ENCODE data around the gene ZBTB18.
"Not testable (repeated sequence)": the region's sequence is repeated elsewhere in the genome, so short reads cannot be mapped to it uniquely, and the experiment has no call there.

Gene ZBTB18

GRCh38 chr1:244041466-244042120 is 9.5 kb upstream of the ZBTB18 start:
- DNase-seq (ENCODE audit: insufficient read length, low spot score) (no peak), FAIRE-seq (no peak)

DNA sequence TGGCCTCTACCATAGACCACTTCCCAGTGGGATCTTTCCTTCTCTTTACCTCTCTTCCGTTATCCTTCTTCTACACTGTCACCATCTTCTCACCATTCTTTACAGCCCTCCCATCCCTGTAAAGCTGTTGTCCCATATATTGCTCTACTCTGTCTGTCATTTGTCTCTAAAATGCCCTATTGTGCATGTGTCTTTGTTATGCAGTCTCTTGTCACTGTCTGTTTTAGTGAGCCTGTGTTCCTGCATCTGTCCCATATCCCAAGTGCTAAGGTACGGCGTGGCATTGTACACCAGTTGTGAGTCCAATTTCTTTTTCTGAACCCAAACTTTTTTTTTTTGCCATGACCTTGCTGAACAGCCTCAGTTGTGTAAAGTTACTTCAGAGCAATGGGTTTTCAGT is 8.8 kb upstream of the ZBTB18 start:
- DNase-seq (ENCODE audit: insufficient read length, low spot score) (no peak), FAIRE-seq (peak; percentile 4)

DNA sequence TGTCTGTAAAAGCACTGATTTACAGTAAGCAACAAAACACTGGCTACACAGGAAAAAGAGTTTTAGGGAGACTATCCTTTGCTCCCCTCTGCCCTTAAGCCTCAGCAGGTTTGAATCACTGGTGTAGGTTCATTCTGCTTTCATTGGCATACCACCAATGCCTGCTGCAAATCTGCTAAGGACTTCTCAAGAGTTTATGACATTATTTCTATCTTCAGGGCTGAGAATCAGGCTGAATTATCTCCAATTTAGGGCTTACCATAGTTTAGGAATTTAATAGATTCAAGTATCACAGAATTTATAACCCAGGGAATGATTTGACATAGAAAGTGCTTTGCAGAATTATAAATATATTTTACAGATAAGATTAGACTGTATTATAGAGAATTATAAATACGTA is 6.7 kb upstream of the ZBTB18 start:
- FAIRE-seq (no peak), DNase-seq (ENCODE audit: insufficient read length, low spot score) (no peak)

- not testable (repeated sequence) for DNase-seq (ENCODE audit: insufficient read length, low spot score); FAIRE-seq
These were observed 4.8 kb upstream of the ZBTB18 start for GRCh38 chr1:244046254-244046653.

- FAIRE-seq (peak; percentile 72), DNase-seq (ENCODE audit: insufficient read length, low spot score) (no peak)
These were observed 4.0 kb upstream of the ZBTB18 start for GRCh38 chr1:244046907-244047611.

DNA sequence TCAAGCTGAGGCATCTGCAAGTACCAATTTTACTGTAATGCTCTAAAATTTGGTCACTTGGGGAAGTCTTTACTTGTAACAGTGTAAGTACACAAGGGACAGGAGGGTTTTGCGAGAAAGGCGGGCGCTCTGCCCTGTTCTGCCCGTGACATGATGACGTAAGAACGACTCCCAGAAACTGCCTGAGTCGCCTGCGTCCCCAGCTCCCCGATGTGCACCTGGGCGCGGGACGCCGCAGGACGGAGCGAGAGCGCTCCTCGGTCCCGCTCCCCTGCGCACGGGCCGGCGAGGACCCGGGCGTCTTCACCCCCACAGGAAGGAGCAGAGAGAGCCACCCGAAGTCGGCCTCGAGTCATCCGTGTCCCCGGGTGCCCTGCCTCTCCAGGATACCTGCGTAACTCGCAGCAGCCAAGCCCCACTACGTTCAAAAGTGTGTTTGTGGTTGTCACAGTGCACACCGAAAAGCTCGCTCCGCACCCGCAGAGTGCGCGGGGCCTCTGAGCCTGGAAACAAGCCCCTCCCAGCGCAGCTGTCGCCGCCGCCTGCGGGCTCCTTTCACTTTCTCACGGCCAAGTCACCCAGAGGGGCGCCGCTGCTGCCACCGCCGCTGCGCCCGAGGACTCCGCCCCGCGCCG is 3.3 kb upstream of the ZBTB18 start:
- FAIRE-seq = peak; percentile 16

GRCh38 chr1:244048256-244049161 is 2.6 kb upstream of the ZBTB18 start:
- DNase-seq (ENCODE audit: insufficient read length, low spot score) = peak; percentile 96
- FAIRE-seq = peak; percentile 97

More for the DNA sequence above, 3.3 kb upstream of the ZBTB18 start:
- peak; percentile 27 for DNase-seq (ENCODE audit: insufficient read length, low spot score)

GRCh38 chr1:244049162-244050013 is 1.7 kb upstream of the ZBTB18 start:
- DNase-seq (ENCODE audit: insufficient read length, low spot score) (peak; percentile 63), FAIRE-seq (peak; percentile 42)

- FAIRE-seq (no peak), DNase-seq (ENCODE audit: insufficient read length, low spot score) (no peak)
These were observed 859 bp upstream of the ZBTB18 start for GRCh38 chr1:244050014-244050834.

GRCh38 chr1:244052016-244052727 is 1.1 kb downstream of the ZBTB18 start:
- no peak for FAIRE-seq
- no peak for DNase-seq (ENCODE audit: insufficient read length, low spot score)

GRCh38 chr1:244052728-244053312 is 1.7 kb downstream of the ZBTB18 start:
- no peak for DNase-seq (ENCODE audit: insufficient read length, low spot score)
- no peak for FAIRE-seq

GRCh38 chr1:244053831-244054230 is 2.7 kb downstream of the ZBTB18 start:
- FAIRE-seq (no peak), DNase-seq (ENCODE audit: insufficient read length, low spot score) (no peak)

DNA sequence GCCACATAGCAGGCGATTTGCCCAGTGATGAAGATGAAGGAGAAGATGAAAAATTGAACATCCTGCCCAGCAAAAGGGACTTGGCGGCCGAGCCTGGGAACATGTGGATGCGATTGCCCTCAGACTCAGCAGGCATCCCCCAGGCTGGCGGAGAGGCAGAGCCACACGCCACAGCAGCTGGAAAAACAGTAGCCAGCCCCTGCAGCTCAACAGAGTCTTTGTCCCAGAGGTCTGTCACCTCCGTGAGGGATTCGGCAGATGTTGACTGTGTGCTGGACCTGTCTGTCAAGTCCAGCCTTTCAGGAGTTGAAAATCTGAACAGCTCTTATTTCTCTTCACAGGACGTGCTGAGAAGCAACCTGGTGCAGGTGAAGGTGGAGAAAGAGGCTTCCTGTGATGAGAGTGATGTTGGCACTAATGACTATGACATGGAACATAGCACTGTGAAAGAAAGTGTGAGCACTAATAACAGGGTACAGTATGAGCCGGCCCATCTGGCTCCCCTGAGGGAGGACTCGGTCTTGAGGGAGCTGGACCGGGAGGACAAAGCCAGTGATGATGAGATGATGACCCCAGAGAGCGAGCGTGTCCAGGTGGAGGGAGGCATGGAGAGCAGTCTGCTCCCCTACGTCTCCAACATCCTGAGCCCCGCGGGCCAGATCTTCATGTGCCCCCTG is 3.3 kb downstream of the ZBTB18 start:
- DNase-seq (ENCODE audit: insufficient read length, low spot score) = no peak
- no peak for FAIRE-seq

GRCh38 chr1:244054924-244055263 is 3.8 kb downstream of the ZBTB18 start:
- DNase-seq (ENCODE audit: insufficient read length, low spot score) (no peak), FAIRE-seq (no peak)

DNA sequence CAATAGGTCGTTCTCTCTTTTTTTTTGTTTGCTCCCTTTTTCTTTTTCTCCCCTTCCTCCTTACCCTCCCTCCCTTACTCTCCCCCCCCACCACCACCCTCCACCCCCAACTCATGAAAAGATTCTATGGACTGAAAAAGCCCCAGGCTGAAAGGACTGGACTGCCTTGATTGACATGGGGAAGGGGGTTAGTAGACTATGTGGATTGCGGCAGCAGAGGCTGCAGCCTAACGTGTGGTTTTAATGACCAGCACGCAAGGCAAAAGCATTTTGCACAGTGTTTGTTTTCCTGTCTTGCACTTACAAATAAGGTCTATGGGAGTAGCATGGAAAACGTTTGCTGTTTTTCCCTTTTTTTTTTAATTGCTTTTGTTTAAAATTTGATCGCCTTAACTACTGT is 5.5 kb downstream of the ZBTB18 start:
- DNase-seq (ENCODE audit: insufficient read length, low spot score) (no peak), FAIRE-seq (no peak)

GRCh38 chr1:244057474-244058385 is 6.6 kb downstream of the ZBTB18 start:
- FAIRE-seq (no peak), DNase-seq (ENCODE audit: insufficient read length, low spot score) (no peak)

DNA sequence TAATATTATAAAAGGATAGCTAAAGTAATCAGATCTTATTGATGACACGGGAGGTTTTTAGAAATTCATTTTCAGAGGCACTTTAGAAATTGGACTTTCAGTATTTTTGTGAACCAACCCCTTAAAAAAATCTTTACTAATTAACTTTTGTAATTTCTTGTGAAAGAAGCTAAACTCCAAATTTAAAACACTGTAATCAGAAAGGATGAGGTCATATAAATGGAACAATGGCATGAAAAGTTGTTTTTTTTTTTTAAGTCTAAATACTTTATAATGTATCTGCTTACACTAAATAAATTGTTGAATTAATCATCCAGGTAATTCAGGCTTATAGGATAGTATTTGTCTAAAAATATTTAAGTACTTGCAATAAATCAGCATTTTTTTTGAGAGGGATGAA is 9.0 kb downstream of the ZBTB18 start:
- DNase-seq (ENCODE audit: insufficient read length, low spot score) (no peak), FAIRE-seq (no peak)
